Frontal cortex (tissue), 4 donors: ENCODE data around the gene IFI35. TPM values are rescaled to one million over a fixed set of nuclear protein-coding genes. Genes with fewer than 3 reads are reported as not detected.
A peak's percentile ranks its signal among the peaks of the same experiment; 100 is the strongest.
"Not testable (repeated sequence)": the region's sequence is repeated elsewhere in the genome, so short reads cannot be mapped to it uniquely, and the experiment has no call there.

Experiments
- DNase-seq, 2 donors: peaks; one replicate each; pipeline ENCODE4 v3.0.0; 2012; ENCODE audit warnings: low spot score in 2 of 2
- FAIRE-seq: peaks from 2 replicates; lab custom pipeline; 2012; peaks lifted over from hg19 to GRCh38; lab: Jason Lieb, UNC
- total RNA-seq: library from RNA; depleted of rRNA; stranded (reverse); fragments of >200 nt; gene quantifications from one replicate; pipeline ENCODE4 v1.2.3, GENCODE V29; 2014
- donor health status: control.
- donor health status: control.
- donor health status: control.

IFI35 gene
- total RNA-seq, result 1.2 TPM

DNA sequence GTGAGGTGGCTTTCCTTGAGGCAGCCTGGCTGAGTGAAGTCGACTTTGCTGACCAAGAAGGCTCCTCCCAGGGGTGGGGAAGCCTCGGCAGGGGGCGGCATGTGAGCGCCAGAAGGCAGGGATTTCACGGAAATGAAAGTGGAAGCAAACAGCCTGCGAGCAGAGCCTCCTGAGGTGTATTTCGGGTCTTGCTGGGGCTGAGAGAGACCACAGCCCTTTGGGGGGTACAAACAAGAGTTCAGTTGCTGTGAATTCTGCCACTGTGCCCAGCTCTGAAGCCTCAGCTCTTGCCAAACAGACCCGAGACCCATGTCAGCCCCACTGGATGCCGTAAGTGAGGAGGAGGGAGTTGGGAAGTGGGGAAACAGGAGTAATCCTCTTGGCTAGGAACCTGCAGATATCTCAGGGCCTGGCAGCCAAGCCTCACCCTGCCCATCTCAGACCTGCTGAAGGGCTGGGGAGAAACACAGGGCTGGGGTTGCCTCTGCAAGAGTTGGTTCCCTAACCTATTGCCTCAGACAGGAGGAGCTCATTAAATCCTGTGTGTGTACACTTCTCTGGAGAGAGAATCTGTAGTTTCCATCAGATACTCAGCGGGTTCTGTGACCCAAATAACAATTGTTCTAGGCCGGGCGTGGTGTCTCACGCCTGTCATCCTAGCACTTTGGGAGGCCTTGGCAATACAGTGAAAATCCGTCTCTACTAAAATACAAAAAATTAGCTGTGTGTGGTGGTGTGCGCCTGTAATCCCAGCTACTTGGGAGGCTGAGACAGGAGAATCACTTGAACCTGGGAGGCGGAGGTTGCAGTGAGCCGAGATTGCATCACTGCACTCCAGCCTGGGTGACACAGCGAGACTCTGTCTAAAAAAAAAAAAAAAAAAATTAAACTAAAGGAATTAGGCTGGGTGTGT is at the start of gene IFI35:
Gene IFI35 (plus strand): TSS at position 146 of the 913 bp plus-strand sequence. CDS start 164 bp downstream, at position 310.
- peak in 1 of 2 donors; percentile 62 for DNase-seq
- FAIRE-seq, result no peak

DNA sequence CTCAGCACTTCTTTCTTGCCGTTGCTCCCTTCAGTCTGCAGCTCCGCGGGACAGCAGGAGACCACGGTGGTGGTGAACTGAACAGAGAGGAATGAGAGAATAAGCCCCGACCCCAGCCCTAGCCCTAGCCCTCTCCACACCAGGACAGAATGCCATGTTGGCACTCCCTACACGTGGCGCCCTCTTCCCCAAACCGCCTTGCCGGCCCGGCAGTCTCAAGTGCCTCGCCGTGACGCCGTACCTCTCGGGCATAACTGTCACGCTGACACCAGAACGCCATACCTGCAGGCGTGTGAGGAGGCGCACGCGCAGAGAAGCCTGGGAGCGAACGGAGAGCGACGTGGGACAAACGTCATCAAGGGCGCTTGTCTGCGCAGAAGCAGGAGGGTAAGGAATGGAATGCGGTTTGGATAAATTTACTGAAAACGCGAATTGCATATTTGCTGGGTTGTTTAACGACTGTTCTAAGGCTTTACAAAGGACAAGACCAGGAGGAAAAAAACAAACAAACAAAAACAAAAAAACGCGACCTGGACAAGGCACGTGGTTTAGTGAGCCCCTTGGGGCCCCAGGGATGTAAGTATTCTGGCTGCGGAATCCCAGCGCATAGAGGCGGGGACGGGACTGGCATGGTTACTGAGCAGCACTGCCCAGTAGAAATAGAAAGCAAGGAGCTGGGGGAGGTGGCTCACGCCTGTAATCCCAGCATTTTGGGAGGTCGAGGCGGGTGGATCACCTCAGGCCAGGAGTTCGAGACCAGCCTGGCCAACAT is 42.2 kb upstream of the IFI35 start, which contains the start of gene AARSD1:
Gene AARSD1 (minus strand): TSS at position 294 of the 772 bp plus-strand sequence. CDS start 14 bp downstream, at position 280.
- no peak for FAIRE-seq
- peak; percentile 73 to 83 for DNase-seq

DNA sequence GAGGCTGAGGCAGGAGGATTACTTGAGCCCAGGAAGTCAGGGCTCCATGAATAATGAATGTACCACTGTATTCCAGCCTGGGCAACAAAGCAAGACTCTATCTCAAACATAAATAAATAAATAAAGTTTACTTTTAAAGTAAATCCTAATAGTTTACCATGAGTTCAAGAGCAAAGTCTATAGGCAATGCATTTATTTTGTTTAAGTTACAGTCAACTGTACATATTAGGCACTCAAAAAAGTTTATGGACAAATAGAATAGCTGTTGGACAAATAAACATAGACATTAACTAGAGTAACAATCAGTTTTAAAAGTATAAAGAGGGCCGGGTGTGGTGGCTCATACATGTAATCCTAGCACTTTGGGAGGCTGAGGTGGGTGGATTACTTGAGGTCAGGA is 38.7 kb upstream of the IFI35 start:
- DNase-seq (no peak), FAIRE-seq (no peak)

DNA sequence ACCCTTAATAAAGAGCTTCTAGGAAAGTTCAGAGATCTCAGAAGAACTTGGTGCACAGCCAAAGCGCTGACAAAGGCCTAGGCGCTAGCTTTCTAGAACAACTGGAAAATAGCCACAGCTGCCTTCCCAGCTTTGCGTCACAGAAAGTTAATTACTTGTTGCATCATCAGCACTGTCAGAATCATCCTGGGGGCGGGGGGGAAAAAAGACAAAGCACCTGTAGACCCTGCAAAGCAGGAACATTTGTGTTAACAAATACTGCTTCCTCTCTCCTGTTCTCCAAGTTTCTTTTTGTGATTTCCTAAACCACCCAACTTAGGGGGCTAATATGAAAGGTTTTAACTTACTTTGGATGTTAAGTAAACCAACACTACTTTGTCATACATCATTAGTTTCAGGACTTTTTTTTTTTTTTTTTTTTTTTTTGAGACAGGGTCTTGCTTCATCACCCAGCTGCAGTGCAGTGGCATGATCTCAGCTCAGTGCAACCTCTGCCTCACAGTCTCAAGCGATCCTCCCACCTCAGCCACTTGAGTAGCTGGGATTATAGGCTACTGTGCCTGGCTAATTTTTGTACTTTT is 37.5 kb upstream of the IFI35 start:
- FAIRE-seq (no peak), DNase-seq (no peak)

DNA sequence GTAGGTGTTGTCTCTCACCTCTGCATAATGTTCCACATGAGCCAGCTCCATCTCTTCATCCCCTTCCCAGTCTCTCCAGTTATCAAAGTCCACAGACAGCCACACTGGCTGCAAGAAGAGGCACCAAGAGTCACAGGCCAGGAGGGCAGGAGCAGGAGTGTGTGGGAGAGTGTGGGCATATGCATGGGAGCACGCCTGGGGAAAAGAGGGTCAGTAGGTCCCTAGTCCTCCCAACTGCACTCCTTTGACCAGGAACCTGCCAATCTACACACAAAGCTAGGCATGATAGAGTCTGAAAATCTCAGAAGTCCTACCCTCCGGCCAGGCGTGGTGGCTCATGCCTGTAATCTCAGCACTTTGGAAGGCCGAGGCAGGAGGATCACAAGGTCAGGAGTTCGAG is 35.0 kb upstream of the IFI35 start:
- no peak for FAIRE-seq
- DNase-seq, result no peak

DNA sequence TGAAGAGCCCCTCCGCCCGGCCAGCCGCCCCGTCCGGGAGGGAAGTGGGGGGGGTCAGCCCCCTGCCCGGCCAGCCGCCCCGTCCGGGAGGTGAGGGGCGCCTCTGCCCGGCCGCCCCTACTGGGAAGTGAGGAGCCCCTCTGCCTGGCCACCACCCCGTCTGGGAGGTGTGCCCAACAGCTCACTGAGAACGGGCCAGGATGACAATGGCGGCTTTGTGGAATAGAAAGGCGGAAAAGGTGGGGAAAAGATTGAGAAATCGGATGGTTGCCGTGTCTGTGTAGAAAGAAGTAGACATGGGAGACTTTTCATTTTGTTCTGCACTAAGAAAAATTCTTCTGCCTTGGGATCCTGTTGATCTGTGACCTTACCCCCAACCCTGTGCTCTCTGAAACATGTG is 33.3 kb upstream of the IFI35 start:
- not testable (repeated sequence) for DNase-seq, FAIRE-seq

DNA sequence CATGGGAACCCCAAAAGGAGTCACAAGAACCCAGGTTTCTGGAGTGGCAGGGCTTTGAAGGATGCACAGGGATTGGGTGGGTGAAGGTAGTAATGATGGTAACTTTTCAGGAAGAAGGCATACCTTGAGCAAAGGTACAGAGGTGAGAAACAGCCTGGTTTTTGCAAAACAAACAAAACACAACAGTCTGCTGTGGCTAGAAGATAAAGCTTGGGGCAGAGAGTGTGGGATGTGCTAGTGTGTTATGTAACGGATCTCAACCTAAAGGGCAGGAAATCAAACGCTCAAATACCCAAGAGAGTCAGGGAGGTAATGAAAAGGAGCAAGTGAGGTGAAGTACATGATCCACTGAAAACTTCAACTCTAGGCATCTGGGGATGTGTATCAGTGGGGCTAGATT is 31.3 kb upstream of the IFI35 start:
- FAIRE-seq (no peak), DNase-seq (no peak)

DNA sequence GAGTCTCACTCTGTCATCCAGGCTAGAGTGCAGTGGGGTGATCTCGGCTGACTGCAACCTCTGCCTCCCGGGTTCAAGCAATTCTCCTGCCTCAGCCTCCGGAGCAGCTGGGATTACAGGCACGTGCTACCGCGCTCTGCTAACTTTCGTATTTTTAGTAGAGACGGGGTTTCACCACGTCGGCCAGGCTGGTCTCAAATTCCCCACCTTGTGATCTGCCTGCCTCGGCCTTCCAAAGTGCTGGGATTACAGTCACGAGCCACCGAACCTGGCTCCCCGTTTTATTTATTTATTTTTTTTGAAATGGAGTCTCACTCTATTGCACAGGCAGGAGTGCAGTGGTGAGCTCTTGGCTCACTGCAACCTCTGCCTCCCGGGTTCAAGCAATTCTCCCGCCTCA is 30.9 kb upstream of the IFI35 start:
- FAIRE-seq, DNase-seq: not testable (repeated sequence)

DNA sequence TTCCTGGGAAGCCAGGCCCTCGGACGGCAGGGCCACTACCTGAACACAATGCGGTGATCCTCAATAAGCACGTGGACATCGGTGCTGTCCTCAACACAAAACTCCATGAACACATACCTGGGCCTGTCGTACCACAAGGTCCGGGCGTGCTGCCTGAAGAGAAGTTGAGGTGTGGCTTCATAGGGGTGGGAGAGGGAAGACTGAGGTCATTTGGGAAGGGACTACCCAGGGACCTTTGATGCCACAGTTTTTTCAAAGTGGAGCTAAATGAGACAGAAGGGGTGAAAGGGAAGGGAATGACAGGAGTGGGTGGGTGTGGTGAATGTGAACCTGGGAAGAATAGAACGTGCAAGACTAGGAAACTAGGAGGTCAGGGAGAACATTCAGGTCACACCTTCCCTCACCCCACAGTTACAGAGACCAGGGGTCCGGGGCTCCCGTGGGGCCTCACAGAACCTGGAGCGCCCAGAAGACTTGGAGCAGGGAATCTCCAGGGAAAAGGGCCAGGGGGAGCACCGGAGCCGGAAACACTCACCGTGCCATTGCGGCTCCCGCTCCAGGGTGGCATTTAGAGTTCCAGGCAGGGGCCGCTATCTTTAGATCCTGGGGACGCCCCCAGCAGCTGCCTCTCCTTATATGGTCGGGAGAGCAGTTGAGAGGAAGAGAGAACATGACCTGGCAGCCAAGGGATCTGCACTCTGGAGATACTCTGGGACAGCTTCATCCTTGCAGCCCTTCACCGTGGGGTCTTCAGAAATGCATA is 26.9 kb upstream of the IFI35 start, which contains the start of gene PTGES3L:
Gene PTGES3L (minus strand): TSS at position 570 of the 763 bp plus-strand sequence. CDS start 27 bp downstream, at position 543.
- no peak for FAIRE-seq
- DNase-seq, result peak; percentile 59 to 71

DNA sequence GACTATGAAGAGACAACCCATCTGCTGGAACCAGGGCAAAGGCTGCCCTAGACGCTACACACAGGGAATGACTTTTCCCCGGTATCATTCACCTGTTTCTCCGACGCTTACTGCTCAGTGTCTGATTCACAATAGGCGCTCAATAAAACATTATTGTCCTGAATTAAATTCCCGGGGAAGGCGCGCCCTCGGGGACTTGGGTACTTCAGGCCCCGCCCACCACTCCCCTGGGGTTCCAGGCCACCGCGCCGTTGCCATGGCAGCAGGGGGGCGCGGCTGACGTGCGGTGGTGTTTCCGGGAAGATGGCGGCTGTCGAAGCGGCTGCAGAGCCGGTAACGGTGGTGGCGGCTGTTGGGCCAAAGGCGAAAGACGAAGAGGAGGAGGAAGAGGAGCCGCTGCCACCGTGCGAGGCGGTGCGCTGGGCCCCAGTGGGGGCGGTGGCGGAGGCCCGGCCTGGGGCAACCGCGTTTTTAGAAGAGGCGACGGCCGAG is 26.3 kb upstream of the IFI35 start, which contains the start of gene RUNDC1:
Gene RUNDC1 (plus strand): TSS at position 292 of the 492 bp plus-strand sequence. CDS start 12 bp downstream, at position 304.
- DNase-seq (peak; percentile 96 to 97), FAIRE-seq (no peak)

DNA sequence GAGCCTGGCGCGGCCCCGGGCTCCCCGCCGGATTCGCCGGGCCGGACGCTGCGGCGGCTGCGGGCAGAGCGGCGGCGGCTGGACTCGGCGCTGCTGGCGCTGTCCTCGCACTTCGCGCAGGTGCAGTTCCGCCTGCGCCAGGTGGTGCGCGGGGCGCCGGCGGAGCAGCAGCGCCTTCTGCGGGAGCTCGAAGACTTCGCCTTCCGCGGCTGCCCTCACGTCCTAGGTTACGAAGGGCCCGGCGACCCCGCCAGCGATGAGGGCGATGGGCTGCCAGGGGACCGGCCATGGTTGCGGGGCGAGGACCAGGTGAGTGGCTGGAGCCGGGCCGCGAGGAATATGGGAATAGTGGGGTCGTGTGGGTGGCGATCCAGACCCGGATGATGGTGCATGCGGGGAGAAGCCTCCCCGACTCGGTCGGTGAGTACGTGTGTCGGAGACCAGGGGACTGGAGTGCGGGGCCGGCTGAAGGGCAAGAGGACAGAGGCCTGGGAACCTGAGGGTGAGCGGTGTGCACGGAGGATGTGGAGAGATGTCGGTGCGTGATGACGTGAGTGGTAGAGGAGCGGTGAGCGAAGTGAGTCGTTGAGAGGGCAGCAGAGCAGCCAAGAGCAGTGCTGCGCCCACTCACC is 25.7 kb upstream of the IFI35 start:
- DNase-seq, result peak in 1 of 2 donors; percentile 53
- FAIRE-seq, result no peak

DNA sequence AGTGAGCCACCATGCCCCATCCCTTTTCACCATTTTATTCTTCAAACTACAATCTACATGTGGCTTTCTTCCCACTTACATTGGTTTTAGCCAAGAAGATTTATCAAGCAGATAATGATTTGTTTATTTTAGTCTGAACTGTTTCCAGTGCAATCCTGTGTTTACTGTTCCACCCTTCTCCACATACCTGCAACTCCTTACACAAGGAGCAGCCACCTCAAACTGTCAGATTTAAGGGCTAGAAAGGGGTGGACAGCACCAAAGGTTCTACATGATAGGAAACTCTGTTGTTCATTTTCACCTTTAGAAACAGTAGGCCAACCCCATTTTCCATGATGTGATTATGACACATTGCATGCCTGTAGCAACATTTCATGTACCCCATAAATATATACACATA is 24.3 kb upstream of the IFI35 start:
- FAIRE-seq, result no peak

DNA sequence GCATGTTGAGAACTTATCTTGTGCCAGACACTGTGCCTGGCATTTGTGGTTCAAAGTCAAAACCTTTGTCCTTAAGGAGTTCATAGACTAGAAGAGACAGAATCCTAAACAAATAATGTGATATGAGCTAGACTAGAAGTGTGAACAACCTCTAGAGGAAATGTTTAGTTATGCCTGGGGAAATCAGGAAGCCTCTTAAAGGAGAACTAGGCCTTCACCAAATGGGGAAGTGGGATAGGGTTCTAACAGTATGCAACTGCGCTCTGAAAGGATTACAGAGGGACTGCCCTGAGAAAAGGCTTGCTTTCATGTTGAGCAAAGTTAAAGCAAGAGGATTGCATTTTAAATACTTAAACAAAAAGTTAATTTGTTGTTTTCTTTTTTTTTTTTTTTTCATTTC is 21.4 kb upstream of the IFI35 start:
- no peak for DNase-seq
- no peak for FAIRE-seq

More for the DNA sequence above, 24.3 kb upstream of the IFI35 start:
- no peak for DNase-seq

DNA sequence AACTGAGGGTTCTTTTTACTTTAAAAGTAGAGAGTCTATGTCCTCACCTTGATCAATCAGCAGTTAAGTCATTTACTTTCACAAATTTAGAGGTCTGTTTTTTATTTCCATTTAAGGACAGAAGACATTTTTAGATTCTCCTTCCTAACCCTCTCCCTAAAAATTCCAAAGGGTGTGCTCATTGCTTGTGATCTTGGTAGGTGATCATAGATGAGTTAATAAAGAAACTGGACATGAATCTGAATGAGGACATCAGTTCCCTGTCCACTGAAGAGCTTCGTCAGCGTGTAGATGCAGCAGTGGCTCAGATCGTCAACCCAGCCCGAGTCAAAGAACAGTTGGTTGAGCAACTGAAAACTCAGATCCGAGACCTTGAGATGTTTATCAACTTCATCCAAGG is 17.4 kb upstream of the IFI35 start:
- no peak for DNase-seq
- FAIRE-seq, result no peak

DNA sequence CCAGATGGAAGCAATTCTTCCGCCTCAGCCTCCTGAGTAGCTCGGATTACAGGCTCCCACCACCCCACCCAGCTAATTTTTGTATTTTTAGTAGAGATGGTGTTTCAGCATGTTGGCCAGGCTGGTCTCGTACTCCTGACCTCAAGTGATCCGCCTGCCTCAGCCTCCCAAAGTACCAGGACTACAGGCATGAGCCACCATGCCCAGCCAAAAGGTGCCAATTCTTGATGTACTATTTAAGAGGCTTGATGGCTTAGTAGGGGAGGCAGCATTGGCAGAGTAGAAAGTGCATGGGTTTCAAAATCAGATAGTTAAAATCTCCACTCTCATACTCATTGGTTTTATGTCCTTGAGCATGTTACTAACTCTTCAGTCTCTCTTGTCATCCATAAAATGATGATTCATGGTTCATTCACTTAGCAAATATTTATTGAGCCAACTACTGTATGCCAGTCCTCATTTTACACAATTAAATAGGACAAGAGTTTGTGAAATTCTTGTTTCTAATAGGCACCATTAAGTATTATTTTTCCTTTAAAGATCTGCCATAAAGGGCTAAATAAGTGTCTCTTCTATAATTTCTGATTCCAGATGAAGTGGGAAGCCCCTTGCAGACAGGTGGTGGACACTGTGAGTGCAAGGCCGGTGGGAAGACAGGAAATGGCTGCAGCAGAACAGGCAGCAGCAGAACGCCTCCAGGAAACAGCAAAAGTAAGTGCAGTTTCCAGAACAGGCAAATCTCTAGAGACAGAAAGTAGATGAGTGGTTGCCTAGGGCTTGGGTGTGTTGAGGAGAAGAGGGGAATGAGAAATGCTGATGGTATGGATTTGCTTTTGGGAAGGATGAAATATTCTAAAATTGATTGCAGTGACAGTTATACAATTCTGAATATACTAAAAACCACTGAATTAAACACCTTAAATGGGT is 16.6 kb upstream of the IFI35 start:
- FAIRE-seq, result no peak
- DNase-seq, result no peak

DNA sequence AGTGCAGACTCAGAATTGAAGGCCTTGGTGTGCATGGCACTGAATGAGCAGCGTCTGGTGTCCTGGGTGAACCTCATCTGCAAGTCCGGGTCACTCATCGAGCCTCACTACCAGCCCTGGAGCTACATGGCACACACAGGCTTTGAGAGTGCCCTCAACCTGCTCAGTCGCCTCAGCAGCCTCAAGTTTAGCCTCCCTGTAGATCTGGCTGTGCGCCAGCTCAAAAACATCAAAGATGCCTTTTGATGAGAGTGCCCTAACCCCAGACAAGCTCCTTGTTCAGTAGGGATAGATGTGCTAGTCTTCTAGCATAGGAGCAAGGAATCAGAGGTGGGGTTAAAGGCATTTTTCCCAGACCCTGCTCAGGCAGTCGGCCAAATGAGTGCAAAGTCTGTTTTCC is 15.1 kb upstream of the IFI35 start:
- FAIRE-seq (no peak), DNase-seq (no peak)

DNA sequence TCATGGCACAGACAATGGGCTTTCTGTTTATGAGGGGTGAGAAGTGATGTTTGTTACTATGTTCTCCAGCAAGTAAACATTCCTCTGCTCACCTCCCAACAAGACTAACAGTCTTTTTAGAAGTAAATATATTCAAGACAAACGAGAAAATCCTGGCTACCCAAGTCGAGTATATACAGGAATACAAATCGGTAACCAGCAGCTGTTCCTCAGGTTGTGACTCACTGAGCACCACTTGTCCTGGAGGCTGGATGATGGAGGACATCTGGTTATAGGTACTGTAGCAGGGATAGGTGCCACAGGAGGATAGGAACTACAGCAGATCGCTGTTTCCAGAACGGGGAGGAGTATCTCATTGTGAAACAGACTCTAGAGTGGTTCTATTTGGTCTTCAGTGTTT is 13.7 kb upstream of the IFI35 start:
- FAIRE-seq, result no peak
- DNase-seq, result no peak

DNA sequence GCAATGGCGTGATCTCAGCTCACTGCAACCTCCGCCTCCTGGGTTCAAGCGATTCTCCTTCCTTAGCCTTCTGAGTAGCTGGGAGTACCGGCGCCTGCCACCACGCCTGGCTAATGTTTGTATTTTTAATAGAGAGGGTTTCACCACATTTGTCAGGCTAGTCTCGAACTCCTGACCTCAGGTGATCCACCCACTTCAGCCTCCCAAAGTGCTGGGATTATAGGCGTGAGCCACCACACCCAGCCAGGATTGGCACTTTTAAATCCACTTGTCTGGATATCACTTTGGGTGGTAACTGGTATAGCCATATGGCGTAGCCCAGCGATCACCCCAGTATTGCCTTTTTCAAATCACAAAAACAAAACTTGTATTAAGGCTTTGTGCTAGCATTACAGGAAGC is 12.7 kb upstream of the IFI35 start:
- FAIRE-seq, DNase-seq: not testable (repeated sequence)
